ENCODE results near the gene ZNF641. TPM values are rescaled to one million over a fixed set of nuclear protein-coding genes. Genes with fewer than 3 reads are reported as not detected.

Gene ZNF641
- total RNA-seq, 2 donors from 2014 or later: 24.6 to 30.8 TPM

GRCh38 chr12:48351022-48351708 lies 446 bp upstream of the ZNF641 start:
- no peaks in the 10 kb centered on the region for H3K9me3 ChIP-seq
- TF ChIP-seq CTCF (IDR thresholded peaks at IDR 0.05): peak; percentile 13
- ATAC-seq (ENCODE audit: insufficient number of reproducible peaks, low FRiP score, low read depth): peak; percentile 62
- no peaks in the 10 kb centered on the region for H3K27me3 ChIP-seq (replicated peaks; ENCODE audit: insufficient read depth)
- peak overlapping the region; percentile 76 to 86 for H3K27ac ChIP-seq
- peak; percentile 47 for DNase-seq (ENCODE audit: low spot score)
- H3K4me3 ChIP-seq: peak overlapping the region; percentile 79
- peaks cover 10 to 32% of the 10 kb centered on the region in 2 donors for H3K4me1 ChIP-seq (ENCODE audit: control insufficient read depth in 1 of 2, low read depth in 2 of 2)
- H3K36me3 ChIP-seq: peaks cover 12% of the 10 kb centered on the region

- Histone ChIP-seq H3K4me1 (ENCODE audit: control insufficient read depth in 1 of 2, low read depth in 2 of 2) (peaks cover 10 to 32% of the 10 kb centered on the region in 2 donors), H3K27ac (peak overlapping the region; percentile 76 to 86), H3K36me3 (peaks cover 20% of the 10 kb centered on the region), H3K9me3 (no peaks in the 10 kb centered on the region), H3K4me3 (peak overlapping the region; percentile 79), H3K27me3 (replicated peaks; ENCODE audit: insufficient read depth) (no peaks in the 10 kb centered on the region)
- ATAC-seq (ENCODE audit: insufficient number of reproducible peaks, low FRiP score, low read depth) (no peak), DNase-seq (ENCODE audit: low spot score) (no peak)
- no peak for TF ChIP-seq CTCF (IDR thresholded peaks at IDR 0.05)
Observed at GRCh38 chr12:48349471-48349870, 1.2 kb downstream of the ZNF641 start.

- Histone ChIP-seq H3K9me3 (no peaks in the 10 kb centered on the region), H3K36me3 (peaks cover 37% of the 10 kb centered on the region), H3K4me1 (ENCODE audit: control insufficient read depth in 1 of 2, low read depth in 2 of 2) (no peaks in the 10 kb centered on the region), H3K27ac (no peak overlapping the region), H3K27me3 (replicated peaks; ENCODE audit: insufficient read depth) (no peaks in the 10 kb centered on the region), H3K4me3 (no peak overlapping the region)
- no peak for ATAC-seq (ENCODE audit: insufficient number of reproducible peaks, low FRiP score, low read depth)
- no peak for TF ChIP-seq CTCF (IDR thresholded peaks at IDR 0.05)
- DNase-seq (ENCODE audit: low spot score): no peak
Observed at GRCh38 chr12:48342980-48343379, 7.7 kb downstream of the ZNF641 start.

GRCh38 chr12:48340943-48341342 lies 9.8 kb downstream of the ZNF641 start:
- TF ChIP-seq CTCF (IDR thresholded peaks at IDR 0.05): no peak
- no peak for DNase-seq (ENCODE audit: low spot score)
- Histone ChIP-seq H3K27ac (no peak overlapping the region), H3K9me3 (no peaks in the 10 kb centered on the region), H3K27me3 (replicated peaks; ENCODE audit: insufficient read depth) (no peaks in the 10 kb centered on the region), H3K4me3 (no peak overlapping the region), H3K36me3 (peaks cover 24% of the 10 kb centered on the region), H3K4me1 (ENCODE audit: control insufficient read depth in 1 of 2, low read depth in 2 of 2) (peaks cover 0 to 5% of the 10 kb centered on the region in 2 donors)
- ATAC-seq (ENCODE audit: insufficient number of reproducible peaks, low FRiP score, low read depth): no peak

- H3K4me3 ChIP-seq: no peak overlapping the region
- no peak for TF ChIP-seq CTCF (IDR thresholded peaks at IDR 0.05)
- no peak for ATAC-seq (ENCODE audit: insufficient number of reproducible peaks, low FRiP score, low read depth)
Observed at GRCh38 chr12:48339442-48340117, 11.1 kb downstream of the ZNF641 start.

More at GRCh38 chr12:48339442-48340117, 11.1 kb downstream of the ZNF641 start:
- DNase-seq (ENCODE audit: low spot score): no peak
- Histone ChIP-seq H3K27me3 (replicated peaks; ENCODE audit: insufficient read depth) (no peaks in the 10 kb centered on the region), H3K9me3 (no peaks in the 10 kb centered on the region), H3K36me3 (peaks cover 17% of the 10 kb centered on the region), H3K27ac (no peak overlapping the region), H3K4me1 (ENCODE audit: control insufficient read depth in 1 of 2, low read depth in 2 of 2) (peaks cover 0 to 6% of the 10 kb centered on the region in 2 donors)
